ENCODE data around the gene RHCE.

RHCE gene

DNA sequence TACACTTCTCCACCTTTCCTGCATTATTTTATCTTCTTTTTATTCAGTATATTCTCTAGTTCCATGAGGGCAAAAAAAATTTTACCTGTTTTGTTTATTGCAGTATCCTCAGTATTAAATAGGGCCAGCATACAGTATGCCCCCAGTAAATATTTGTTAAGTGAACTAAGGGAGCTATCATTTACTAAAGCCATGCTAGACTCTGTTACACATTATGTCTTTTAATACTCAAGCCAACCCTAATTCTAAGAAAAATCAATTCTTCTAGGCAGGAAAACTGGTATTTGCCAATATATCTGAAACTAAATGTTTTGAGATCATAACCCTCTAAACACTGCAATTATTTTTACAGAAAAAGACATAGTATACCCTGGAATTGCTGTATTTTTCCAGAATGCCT lies 64.2 kb downstream of the RHCE start:
- TF ChIP-seq POLR2AphosphoS5 (IDR thresholded peaks at IDR 0.05; ENCODE audit: low read depth, low read length) (no peak), REST (IDR thresholded peaks at IDR 0.05; ENCODE audit: insufficient read depth in 1 of 2, low read depth in 2 of 2, low read length in 2 of 2) (no peak), TAF1 (IDR thresholded peaks at IDR 0.05; ENCODE audit: borderline replicate concordance, insufficient read depth, low read length) (no peak), FOXP2 (optimal IDR thresholded peaks at IDR 0.05; ENCODE audit: borderline replicate concordance, extremely low read depth, extremely low read length, insufficient read depth) (no peak)

DNA sequence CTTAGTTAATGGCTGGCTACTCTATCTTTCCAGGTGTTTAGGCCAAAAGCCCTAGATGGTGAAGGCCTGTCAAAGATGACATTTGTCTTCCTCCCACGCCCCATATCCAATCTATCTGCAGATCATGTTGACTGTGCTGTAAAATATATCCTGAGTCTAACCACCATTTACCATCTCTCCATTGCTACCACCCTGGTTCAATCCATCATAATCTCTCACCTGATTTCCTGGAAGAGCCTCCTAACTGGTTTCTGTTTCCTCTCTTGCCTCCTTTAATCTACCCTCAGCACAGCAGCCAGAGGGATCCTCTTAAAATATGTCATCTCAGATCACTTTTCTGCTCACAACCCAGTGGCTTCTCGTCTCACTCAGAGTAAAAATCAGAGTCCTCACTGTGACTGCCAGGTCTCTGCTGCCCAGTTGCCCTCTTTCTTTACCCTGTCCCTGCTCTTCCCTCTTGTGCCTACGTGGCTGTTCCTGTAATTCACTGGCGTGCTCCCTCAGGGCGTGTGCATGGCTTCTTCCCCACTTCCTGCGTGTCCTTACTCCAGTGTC lies 64.7 kb downstream of the RHCE start:
- no peak for TF ChIP-seq POLR2AphosphoS5 (IDR thresholded peaks at IDR 0.05; ENCODE audit: low read depth, low read length)
- no peak for TF ChIP-seq REST (IDR thresholded peaks at IDR 0.05; ENCODE audit: insufficient read depth in 1 of 2, low read depth in 2 of 2, low read length in 2 of 2)
- TF ChIP-seq TAF1 (IDR thresholded peaks at IDR 0.05; ENCODE audit: borderline replicate concordance, insufficient read depth, low read length): no peak
- TF ChIP-seq SIN3A (IDR thresholded peaks at IDR 0.05; ENCODE audit: borderline replicate concordance, insufficient read depth, low read length): no peak
- no peak for TF ChIP-seq FOXP2 (optimal IDR thresholded peaks at IDR 0.05; ENCODE audit: borderline replicate concordance, extremely low read depth, extremely low read length, insufficient read depth)

DNA sequence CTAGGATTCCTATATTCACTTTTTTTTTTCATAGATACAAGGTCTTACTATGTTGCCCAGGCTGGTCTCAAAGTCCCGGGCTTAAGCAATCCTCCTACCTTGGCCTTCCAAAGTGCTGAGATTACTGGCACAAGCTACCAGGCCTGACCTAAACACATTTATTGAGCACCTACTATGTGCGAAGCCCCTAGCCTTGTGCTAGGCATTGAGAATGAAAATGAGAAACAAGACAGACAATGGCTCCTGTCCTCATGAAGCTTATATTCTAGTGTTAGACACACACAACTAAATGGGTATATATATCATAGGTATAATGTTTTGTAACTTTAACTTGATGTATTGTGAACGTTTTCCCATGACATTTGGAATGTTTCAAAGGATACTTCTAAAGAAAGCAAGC lies 71.0 kb downstream of the RHCE start:
- TF ChIP-seq FOXP2 (optimal IDR thresholded peaks at IDR 0.05; ENCODE audit: borderline replicate concordance, extremely low read depth, extremely low read length, insufficient read depth): no peak
- TF ChIP-seq POLR2AphosphoS5 (IDR thresholded peaks at IDR 0.05; ENCODE audit: low read depth, low read length): no peak
- TF ChIP-seq TAF1 (IDR thresholded peaks at IDR 0.05; ENCODE audit: borderline replicate concordance, insufficient read depth, low read length): no peak
- TF ChIP-seq SIN3A (IDR thresholded peaks at IDR 0.05; ENCODE audit: borderline replicate concordance, insufficient read depth, low read length): no peak
- TF ChIP-seq REST (IDR thresholded peaks at IDR 0.05; ENCODE audit: insufficient read depth in 1 of 2, low read depth in 2 of 2, low read length in 2 of 2): no peak

- no peak for TF ChIP-seq TAF1 (IDR thresholded peaks at IDR 0.05; ENCODE audit: borderline replicate concordance, insufficient read depth, low read length)
- TF ChIP-seq REST (IDR thresholded peaks at IDR 0.05; ENCODE audit: insufficient read depth in 1 of 2, low read depth in 2 of 2, low read length in 2 of 2): no peak
- TF ChIP-seq POLR2AphosphoS5 (IDR thresholded peaks at IDR 0.05; ENCODE audit: low read depth, low read length): no peak
- no peak for TF ChIP-seq FOXP2 (optimal IDR thresholded peaks at IDR 0.05; ENCODE audit: borderline replicate concordance, extremely low read depth, extremely low read length, insufficient read depth)
- TF ChIP-seq SIN3A (IDR thresholded peaks at IDR 0.05; ENCODE audit: borderline replicate concordance, insufficient read depth, low read length): no peak
These were observed 73.1 kb downstream of the RHCE start for GRCh38 chr1:25347556-25347955.

DNA sequence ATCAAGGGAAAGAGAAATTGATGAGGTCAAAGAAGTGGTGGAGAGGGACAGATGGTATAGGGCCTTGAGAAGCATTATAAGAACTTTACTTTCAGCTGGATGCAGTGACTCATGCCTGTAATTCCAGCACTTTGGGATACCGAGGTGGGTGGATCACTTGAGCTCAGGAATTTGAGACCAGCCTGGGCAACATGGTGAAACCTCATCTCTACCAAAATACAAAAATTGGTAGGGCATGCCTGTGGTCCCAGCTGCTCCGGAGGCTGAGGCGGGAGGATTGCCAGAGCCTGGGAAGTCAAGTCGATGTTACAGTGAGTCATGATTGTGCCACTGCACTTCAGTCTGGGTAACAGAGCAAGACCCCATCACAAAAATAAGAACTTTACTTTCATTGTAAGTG lies 76.8 kb downstream of the RHCE start:
- TF ChIP-seq POLR2AphosphoS5 (IDR thresholded peaks at IDR 0.05; ENCODE audit: low read depth, low read length) (no peak), FOXP2 (optimal IDR thresholded peaks at IDR 0.05; ENCODE audit: borderline replicate concordance, extremely low read depth, extremely low read length, insufficient read depth) (no peak), REST (IDR thresholded peaks at IDR 0.05; ENCODE audit: insufficient read depth in 1 of 2, low read depth in 2 of 2, low read length in 2 of 2) (no peak), SIN3A (IDR thresholded peaks at IDR 0.05; ENCODE audit: borderline replicate concordance, insufficient read depth, low read length) (no peak), TAF1 (IDR thresholded peaks at IDR 0.05; ENCODE audit: borderline replicate concordance, insufficient read depth, low read length) (no peak)

All from PFSK-1 (cell line).